ENCODE results near the gene RFLNA.

RFLNA gene, protein sequence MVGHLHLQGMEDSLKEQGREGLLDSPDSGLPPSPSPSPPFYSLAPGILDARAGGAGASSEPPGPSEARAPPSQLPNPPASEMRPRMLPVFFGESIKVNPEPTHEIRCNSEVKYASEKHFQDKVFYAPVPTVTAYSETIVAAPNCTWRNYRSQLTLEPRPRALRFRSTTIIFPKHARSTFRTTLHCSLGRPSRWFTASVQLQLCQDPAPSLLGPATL

DNA sequence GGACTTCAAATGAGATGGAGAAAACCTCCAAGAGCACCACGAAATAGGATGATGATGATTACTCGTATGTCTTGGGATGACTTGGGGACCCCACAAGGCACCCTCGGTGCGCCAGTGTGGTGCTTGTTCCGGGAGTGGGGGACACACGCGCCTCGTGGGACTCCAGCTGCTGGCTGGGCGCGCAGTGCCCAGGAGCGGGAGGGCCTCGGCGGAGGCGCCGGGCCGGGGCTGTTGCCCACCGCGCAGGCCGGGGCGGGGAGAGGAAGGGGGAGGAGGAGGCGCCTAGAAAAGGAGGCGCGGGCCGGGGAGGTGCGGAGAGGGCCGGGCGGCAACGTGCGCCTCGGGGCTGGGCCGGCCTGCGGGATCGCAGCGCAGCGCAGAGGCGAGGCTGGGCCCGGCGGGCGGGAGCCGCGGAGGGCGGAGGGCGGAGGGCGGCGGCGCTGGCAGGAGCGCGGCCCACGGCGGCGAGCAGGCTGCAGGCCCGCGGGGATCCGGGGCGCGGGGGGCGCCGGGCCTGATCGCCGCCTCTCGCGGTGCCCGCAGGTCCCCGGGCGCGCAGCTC lies at the start of gene RFLNA:
RFLNA (plus strand) TSS at position 314 of the 562 bp plus-strand sequence. CDS start 337 bp downstream, outside the sequence.
- no peak for DNase-seq

DNA sequence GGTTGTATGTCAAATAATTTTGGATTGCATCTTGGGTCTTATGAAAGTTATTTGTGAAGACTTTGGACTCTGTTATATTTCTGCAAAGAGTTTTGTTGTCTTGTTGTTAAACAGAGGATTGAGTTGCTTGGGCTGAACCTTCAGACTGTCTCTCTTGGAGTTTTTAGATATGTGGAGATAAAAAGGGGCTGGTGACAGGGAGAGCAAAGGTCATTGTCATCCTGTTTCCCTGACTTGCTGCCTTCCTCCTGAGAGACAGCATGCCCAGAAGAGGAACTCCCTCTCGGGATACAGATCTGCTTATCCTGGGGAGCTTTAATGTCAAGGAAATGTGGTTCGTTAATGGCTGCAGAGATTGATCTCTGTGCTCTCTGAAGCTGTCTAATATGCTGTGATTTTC lies 47.6 kb upstream of the RFLNA start:
- no peak for DNase-seq

DNA sequence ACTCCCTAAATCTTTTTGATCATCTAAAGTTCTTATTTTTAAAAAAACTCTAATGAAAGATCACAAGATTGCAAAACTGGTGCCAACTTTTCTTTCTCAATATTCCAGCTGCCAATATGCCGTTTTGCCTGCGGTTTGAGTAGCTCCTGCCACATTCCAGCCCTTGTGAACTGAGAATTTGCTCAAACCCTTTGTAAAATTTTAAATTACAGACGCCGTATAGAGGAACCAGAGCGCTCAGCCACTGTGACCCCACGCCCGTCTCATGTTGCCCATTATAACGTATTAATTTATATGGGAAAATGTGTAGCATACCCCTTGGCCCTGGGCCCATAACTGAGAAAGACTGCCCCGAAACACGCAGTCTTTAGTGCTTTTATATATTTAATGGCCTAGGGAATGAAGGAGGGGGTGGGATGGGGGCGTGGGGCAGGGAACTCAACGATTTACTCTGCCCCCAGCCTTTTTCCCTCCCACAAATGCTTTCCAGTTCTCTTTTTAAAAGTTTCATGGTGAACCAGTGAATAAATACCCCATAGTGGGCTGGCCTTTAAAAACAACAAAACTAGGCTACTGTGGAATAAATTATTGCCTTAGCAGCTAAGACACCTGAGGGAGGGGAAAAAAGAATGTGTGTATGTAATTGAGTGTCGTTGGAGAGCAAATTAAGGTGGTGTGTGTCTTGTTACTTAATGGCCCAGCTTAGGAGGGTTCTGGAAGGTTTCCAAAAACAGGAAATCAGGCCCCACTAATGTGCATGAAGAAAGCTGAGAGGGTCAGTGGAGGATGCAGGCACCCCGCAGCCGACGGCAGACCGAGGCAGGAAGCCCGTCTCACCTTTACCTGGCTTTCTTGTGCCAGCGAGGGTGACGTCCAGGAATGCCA lies 45.7 kb upstream of the RFLNA start:
- DNase-seq, result no peak

DNA sequence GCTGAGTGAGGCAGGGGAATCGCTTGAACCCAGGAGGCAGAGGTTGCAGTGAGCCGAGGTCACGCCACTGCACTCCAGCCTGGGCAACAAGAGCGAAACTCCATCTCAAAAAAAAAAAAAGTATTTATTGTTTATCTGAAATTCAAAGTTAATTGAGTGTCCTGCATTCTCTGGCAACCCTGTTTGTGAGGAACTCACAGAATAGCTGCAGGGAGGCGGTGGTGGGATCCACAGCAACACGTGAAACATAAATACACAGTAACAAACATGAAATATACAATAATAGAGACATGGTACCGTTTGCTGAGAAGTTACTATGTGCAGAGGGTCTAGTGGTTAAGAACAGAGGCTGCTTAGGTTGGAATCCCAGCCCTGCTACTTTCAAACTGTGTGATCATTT lies 43.7 kb upstream of the RFLNA start:
- DNase-seq, result no peak

DNA sequence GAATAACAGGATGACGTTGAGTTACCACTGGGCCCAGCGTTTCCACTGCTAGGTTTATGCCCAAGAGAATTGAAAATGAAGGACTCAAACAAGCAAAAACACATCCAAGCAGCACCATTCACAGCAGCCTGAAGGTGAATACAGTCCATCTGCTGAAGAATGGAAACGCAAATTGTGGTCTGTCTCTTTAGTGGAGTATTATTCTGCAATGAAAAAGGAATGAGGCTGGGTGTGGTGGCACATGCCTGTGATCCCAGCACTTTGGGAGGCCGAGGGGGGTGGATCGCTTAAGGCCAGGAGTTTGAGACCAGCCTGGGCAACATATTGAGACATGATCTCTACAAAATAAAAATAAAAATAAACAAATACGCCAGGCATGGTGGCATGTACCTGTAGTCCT lies 41.9 kb upstream of the RFLNA start:
- DNase-seq, result no peak

DNA sequence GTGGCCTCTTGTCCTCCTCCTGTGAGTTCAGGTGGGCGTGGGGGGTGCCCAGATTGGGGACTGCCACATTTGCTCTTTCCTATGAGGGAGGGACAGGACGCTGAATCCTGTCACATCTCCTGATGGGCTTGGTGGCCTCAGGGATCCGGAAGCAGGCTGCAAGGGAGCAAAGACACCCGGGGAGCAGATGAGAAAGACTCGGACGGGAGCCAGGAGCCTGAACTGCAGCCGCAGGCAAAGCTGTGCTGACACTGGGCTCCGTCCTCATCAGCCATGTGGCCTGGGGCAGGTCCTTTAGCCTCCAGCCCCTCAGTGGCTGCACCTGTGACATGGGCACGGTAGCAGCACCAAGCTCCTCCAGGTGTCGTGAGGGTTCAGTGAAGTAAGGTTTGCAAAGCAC lies 40.8 kb upstream of the RFLNA start:
- DNase-seq, result no peak

DNA sequence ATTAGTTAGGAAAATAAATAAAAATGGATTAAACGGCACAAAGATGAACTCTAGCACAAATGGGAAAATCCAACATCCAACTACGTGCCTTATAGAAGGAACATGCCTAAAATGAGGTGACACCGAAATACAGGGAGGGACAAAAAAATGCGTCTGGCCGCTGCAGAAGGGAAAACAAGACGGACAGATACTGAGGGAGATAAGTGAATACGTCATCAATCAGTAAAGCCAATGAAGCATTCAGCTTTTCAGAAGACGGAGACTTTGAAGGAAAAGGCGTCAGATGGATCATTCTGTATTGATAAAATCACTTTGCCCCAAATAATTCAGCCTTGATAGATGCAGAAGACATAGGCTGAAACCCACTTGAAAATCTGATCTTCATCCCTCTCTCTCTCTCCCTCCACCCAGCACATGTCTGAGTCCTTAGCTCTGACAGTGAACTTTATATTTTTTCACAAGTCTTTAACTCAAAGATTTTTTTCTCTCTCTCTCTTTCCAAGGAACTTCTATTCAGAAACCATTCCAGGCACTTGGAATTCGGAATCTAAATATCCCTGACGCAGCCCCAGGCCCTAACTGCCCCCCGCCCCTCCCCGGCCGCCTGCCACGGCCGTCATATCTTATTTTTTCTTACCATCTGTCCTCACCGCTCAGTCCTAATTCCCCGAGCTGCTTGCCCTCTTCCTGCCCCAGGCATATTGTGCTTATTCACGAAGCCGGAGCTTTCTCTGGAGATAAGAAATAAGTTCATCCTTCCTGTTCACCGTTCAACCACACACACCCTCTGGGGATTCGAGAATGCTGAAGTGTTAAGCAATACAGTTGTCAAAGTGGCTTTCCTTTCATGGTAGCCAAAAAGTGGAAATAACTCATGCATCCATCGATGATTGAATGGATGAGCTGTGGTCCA lies 35.5 kb upstream of the RFLNA start:
- no peak for DNase-seq

DNA sequence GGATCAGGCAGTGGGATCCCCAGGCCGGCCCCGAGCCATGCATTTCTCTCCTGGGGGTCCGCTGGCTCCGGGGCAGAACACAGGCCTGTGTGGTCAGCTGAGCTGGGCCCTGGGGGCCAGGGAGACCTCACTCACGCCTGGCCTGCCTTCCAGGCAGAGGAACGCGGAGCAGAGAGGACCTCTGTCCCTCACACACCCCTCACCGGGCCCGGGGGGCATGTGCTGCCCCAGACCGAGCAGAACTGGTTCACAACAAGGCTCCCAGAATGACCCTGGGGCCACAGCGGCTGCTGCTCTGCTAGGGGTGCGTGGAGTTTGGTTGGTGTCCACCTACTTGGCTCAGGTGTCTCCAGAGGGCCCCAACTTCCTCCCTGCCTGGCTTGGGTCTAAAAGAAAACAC lies 33.0 kb upstream of the RFLNA start:
- DNase-seq, result no peak

DNA sequence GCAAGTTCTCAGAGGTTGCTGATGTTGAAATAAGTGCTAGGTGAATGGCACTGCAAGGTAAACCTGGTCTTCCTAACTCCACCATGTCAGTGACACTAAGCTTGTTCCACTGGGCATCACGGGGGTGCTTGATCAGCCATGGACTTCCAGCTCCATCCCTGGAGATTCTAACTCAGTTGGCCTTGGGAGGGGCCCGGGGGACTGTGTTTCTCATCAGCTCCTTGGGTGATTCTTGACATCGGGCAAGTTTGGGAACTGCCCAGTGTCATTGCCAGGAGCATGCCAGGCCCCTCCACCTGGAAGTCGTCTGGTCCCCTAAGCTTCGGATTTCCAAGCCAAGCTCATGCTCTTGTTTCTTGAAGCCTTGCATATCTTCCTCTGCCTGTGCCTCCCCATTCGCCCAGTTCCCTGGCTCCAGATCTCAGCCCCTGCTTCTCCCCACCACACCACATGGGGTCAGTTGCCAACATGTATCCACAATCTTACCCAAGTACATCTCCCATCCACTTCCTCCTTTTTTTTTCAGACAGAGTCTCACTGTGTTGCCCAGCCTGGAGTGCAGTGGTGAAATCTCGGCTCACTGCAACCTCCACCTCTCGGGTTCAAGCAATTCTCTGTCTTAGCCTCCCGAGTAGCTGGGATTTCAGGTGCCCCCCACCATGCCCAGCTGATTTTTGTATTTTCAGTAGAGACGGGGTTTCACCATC lies 30.7 kb upstream of the RFLNA start:
- DNase-seq, result no peak

DNA sequence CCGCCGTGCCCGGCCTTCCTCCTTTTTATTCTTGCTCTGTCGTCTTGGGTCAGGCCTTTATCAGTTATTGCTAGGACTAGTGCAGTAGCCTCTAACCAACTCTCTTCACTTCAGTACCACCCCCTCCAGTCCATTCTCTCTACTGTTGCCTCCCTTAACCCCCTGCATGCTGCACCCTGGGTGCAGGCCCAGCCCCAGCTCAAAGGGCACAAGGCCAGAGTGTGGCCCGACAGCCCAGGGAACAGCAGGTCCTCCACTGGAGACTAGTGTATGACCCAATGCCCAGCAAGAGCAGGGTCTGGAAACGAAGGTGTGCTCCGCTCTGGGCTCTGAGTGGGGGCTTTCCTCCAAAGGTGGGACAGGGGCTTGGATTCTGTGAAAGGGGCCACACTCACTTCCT lies 30.0 kb upstream of the RFLNA start:
- no peak for DNase-seq

DNA sequence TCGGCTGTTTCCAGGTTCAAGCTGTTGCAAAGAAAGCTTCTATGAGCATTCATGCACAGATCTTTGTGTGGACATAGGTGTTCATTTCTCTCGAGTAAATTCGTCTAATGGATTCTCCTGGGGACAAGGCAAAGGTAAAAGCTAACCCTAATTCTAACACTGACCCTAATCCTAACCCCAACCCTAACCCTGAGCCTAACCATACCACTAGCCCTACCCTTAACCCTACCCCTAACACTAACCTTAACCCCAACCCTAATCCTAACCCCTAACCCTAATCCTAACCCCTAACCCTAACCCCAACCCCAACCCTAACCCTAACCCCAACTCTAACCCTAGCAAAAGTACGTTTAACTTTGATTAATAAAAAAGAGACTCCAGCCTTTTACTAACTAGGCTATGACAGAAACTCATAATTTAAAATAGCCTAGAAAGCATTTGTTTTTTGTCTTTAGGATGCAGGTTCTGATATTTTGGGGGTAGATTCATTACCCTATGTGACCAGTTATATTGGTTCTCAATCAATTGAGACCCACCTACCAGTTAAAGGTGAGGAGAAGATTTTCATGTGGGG lies 27.6 kb upstream of the RFLNA start:
- DNase-seq, result no peak

DNA sequence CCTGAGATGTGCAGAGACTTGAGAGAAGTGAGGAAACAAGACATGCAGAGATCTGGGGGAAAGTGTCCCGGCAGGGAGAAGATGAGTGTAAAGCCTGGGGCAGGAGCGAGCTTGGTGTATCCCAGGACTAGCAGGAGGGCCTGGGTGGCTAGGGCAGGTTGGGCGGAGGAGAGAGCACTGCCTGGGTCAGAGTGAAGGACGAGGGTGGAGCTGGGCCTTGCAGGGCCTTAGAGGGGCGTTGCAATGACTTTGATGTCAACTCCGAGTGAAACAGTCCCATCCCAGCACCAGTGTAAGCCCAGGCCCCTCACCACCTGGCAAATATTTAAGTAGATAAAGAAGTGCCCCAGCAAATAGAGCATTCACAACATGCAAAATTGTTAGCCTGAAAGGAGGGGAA lies 24.2 kb upstream of the RFLNA start:
- no peak for DNase-seq

DNA sequence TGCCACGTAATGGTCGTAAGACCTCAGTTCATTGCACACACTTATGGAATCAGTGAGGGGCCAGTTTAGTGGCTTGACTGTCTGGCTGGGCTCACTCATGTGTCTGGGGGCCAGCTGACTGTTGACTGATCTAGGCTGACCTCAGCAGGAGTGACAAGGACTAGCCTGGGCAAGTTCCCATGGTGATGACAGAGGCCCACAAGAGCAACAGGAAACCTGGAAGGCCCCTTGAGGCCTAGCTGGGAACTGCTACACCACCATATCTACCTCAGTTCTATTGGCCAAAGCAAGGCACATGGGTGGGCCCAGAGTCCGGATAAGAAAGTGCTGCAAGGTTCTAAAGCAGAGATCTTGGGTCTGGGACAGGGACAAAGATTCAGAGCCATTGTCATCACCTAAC lies 21.3 kb upstream of the RFLNA start:
- DNase-seq, result peak; percentile 40

DNA sequence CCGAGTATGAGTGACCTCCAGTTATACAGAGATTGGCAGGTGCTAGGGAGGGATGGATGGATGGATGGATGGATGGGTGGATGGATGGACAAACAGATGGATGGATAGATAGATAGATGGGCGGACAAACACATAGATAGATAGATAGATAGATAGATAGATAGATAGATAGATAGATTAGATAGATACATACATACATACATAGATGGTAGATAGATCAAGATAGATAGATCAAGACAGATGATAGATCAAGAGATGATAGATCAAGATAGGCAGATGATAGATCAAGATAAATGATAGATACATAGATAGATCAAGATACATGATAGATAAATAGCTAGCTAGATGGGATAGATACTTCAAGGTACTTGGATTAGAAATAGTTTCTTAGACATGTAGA lies 18.6 kb upstream of the RFLNA start:
- no peak for DNase-seq

DNA sequence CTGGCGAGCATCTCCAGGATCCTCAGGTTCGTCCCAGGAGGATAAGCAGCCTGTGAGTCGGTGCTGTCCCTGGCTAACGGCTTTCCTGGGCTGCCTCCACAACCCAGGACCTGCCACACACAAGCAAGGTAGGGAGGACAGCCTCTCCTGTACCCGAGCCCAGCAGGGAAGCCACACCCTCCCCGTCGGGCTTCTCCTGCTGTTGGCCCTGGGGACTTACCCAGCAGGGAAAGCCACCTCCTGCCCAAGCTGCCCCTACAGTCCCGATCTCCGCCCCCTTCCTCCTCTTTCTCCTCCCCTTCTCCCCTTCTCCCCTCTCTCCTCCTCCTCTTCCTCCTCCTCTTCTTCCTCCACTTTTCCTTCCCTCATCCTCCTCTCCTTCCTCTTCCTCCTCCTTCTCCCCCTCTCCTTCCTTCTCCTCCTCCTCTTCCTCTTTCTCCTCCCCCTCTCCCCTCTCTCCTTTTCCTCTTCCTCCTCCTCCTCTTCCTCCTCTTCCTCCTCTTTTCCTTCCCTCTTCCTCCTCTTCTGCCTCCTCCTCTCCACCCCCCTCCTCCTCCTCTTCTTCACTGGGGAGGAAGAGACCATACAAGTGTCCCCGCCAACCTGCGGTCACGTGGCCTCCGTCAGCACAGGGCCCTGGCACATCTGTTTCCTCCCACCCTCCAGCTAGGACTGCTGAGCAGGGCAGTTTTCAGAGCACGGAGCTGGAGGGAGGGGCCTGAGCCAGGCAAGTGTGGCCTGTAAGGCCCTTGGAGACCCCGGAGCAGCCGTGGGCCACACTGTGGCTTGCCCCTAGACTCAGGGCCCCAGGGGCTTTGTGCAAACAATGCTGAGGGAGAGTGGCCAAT lies 17.3 kb upstream of the RFLNA start:
- no peak for DNase-seq

DNA sequence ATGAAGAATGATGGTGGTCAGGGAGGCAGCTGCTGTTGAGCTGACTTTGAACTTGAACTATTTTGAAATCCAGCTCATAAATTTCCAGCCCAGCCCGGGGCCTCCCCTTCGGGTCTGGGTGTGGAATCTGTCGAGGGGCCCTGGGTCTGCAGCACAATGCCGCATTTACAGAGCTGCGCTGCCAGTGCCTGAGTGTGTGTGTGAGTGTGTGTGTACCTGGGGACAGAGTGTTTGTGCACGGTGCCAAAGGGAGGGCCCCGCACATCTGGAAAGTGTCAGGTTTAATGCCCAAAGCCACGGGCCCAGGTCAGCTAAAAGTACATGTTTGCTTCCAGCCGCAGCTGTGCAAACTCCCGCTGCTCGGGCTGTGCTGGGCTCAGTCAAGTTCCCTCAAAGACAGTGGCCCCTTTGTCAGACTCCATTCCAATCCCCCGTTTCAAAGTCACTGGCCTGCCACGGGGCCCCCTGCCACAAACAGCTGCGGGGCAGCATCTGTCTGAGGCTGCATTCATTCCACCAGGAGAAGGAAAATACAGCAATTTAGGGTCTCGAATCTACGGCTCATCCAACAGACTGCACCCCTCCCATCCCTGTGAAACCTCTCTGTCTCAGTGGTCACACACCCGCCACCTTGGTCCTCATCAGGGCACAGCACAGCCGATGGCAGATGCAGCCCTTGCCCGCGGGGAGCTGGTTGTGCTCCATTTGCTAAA lies 16.3 kb upstream of the RFLNA start:
- DNase-seq, result no peak

DNA sequence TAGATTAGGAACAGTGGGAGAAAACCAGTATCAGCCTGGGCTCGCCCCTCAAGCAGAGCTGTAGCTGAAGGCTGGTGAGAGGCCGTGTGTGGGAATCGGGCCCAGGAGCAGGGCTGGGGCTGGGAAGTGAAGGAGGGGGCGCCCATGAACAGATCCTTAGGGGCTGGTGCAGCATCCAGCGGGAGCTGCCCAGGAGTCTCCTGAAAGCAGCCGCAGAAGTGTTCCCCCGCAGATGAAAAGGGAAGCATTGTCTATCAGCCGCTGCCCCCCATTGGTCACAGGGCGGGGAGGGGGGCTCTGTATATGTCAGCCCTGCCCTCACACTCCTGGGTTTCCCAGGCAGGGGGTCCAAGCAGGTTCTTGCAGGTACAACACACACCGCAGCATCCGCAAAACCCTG lies 15.6 kb upstream of the RFLNA start:
- no peak for DNase-seq

DNA sequence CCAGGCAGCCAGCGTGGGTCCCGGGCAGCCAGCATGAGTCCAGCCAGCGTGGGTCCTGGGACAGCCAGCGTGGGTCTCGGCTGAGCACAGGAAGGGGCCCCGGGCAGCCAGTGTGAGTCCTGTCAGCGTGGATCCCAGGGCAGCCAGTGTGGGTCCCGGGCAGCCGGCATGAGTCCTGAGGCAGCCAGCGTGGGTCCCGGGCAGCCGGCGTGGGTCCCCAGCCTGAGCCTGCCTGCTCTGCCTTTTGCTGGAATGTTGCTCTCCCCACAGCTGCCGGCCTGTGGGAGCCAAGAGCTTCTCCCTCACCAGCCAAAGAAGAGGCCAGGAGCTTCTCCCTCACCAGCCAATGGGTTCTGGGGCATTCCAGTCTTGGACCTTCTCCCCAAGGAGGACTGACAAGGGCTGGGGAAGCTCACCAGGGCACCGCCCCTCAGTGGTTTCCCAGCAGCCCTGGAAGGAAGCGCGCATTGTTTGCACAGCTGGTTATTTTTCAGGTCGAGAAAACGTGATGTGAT lies 15.0 kb upstream of the RFLNA start:
- DNase-seq, result no peak

DNA sequence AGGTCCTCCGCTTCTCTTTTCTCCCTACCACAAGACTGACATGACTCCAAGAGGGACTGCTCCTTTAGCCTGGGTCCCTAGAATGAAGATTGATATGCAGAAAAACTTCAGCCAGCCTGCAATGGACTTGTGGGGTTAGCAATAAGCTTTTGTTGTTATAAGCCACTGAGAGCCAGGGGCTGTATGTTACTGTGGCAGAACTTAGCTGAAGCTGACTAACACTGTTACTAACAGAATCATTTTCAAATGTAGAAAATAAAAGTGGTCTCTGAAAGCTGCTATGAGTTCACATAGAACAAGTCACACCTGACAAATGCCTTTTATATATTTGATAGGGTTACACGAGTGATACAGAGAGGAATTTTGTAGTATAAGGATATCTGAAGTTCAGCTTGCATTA lies 13.6 kb upstream of the RFLNA start:
- DNase-seq, result no peak

DNA sequence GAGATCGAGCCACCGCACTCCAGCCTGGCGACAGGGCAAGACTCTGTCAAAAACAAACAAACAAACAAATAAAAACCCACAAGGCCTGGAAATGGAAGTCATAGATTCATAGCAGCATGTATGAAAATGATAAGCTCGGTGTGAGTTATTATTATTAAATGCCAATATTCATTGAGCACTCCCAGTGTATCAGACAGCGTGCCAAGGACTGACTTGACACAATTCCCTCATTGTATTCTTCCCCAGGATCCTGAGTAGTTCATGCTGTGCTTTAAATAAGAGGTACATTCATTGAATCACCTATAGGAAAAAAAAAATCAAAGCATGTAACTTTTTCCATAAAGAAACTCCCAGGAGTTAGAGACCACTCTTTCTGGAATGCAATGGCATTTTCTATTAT lies 12.6 kb upstream of the RFLNA start:
- no peak for DNase-seq

Measured in kidney glomerular epithelial cell (primary cell).